ENCODE measurements around the gene LBR.
"Not testable (repeated sequence)": the region's sequence is repeated elsewhere in the genome, so short reads cannot be mapped to it uniquely, and the experiment has no call there.

Gene LBR

DNA sequence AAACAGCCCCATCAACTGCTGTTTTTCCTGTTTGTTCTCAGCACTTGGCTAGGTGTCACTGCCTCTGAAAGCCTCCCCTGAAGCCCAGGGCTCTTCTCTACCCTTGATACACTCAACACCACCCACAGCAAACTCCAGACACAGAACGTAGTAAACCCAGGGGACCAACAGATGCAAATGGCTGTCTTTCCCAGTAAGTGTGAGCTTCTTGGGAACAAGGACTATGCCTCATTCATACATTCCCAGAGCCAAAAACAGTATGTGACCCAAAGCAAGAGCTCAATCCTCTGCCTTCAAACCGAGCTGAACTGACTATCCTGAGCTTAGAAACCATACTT, 4.4 kb downstream of the LBR start:
- DNase-seq (ENCODE audit: low read depth in 1 of 2, low spot score in 1 of 2), result no peak

DNA sequence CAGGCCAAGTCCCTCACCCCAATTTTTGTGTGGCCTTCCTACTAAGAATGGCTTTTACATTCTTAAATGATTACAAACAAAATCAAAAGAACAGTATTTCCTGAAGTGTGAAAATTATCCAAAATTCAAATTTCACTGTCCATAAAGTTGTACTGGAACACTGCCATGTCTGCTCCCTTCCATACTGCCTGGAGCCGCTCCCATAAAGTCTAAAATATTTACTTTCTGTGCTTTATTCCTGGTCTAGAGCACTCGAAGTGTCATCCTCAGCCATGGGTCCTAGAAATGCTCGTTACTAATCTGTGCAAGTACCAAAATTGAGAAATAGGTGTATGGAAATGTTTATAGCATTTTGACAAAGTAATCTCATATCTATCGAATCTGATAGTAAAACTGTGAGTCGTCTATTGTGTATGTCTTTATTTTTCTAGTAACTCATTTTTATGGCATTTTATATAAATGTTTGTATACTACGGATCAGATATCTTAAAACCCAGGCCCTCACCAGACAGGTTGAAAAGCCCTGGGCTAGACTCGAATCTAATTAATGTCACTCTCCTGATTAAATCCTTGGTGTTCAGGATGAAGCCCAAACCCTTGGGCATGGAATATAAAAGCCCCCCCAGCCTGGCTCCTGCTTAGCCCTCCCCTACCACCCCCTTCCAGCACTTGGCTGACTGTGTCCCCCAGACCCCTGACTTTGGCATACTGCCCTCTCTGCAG, 4.9 kb downstream of the LBR start:
- DNase-seq (ENCODE audit: low read depth in 1 of 2, low spot score in 1 of 2), result no peak

DNA sequence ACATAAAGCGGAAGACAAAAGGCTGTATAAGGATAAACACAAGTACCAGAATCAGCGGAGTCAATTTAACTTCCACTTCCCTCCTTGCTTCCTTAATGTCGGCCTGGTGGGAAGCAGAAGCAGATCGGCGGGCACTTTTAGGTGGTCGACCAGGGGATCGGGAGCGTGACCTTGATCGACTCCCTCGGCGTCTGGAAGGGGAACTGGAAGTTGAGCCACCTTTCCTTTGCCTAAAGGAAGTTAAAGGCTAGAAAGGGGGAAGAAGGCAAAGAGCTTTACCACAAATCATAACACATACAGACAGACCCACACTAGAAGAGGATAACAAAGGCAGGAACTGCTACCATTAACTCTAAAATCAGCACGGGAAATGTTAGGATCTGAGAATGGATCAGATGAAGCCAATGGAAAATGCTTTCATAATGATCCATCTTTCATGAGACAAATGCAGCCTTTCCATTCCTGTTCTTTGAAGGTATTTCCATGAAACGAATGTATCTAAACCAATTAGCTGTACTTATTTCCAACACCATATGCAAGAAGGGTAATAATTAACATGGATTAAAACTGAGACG, 5.7 kb downstream of the LBR start:
- DNase-seq (ENCODE audit: low read depth in 1 of 2, low spot score in 1 of 2), result no peak

DNA sequence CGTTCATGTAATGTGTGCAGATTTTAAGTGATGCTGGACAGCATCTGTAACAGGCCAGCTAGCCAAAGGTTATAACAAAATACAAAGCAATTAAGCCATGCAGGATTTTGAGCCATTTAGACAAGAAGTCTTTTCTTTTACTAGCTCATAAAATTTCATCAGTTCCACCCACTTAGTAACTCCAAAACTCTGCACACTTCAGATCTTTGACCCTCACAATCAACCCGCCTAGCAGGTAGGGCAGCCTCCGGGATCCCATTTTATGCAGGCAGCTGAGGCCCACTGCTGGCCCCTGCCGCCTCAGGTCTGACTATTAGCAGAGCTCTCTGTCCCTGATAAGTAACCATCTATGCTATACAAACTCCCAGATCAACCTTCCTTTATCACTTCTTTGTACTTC, 9.2 kb downstream of the LBR start:
- no peak for DNase-seq (ENCODE audit: low read depth in 1 of 2, low spot score in 1 of 2)

DNA sequence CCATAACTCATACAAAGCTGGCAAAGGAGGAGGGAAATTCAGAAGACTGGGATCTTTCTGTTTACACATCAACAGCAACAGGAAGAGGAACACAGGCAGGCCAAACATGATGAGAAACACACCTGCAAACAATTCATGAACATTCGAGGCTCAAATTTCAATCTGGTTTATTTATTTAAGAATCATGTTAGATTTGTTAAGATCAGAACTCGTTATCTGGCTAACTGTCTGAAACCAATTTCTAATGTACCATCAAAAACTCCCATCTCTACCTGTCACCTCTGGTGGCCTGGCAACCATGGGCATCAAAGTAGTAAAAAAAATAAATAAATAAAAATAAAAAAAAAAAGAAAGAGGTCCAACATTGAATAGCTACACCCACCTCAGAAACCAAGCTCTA, 9.8 kb downstream of the LBR start:
- DNase-seq (ENCODE audit: low read depth in 1 of 2, low spot score in 1 of 2), result no peak

DNA sequence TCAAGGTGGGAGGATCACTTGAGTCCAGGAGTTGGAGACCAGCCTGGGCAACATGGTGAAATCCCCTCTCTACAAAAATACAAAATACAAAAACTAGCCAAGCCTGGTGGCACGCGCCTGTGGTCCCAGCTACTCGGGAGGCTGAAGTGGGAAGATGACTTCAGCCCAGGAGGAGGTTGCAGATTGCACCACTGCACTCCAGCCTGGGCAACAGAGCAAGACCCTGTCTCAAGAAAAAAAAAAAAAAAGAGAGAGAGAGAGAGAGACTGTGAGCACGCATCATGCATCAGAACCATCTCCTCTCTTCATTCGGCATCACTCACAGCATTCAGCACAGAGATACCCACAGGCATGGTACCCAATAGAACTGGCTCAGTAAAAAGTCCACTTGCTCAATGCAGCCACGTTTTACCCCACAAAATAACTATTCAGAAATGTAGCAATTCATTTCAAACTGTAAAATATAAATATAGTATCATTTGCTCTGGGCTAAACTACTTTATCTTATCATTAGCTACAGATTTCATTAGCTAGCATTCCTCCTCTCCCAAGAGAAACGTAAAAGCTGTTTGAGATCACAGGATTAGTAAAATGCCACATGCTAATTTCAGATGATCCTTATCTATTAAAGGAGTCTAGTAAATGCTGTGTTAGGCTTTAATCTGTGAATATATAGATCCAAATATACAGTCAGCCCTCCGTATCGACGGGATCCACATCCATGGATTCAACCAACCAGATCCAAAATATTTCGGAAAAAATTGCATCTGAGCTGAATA, 11.7 kb downstream of the LBR start:
- no peak for DNase-seq (ENCODE audit: low read depth in 1 of 2, low spot score in 1 of 2)

DNA sequence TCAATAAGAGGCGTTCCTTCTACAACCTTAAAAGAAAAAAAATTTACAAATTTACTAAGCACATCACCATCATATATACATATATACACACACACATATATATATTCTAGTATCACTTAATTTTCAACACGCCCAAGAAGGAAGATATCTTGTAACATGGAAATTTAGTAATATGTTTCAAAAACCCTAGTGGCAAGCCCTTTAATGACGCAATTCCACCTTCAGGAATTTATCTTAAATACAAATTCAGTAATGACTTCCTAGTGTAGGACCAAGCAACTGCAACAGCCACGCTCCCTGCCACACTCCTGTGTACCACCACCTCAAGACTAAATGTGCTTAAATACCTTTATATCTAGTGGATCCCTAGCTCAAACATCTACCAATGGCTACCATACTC, 12.5 kb downstream of the LBR start:
- no peak for DNase-seq (ENCODE audit: low read depth in 1 of 2, low spot score in 1 of 2)

DNA sequence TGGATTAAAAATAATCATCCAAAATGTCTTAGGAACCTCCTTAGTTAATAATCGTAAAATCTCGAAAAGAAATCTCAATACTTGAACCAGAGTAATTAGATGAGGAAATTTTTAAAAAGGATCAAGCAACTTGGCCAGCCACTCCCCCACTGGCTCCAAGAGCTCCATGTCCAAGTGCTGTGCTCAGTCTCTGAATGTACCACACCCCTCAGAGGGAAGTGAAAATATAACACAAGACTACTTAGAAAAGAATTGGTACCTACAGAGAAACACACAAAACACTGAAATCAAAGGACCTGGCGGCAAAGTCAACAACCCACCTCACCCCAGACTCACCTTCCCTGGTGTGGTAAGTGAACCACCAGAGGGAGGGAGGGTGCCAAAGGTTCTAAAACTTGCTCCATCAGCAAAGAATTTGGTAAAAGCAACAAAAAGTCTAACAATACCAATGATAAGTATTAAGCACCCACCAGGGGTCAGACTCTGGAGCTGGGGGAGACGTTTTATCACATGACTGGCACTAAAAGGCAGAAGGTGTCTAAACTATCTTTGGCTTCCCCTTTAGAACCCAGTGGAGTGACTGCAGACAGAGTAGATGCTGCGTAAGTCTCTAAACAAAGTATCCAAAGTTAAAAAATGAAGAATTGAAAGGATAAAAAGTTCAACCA, 14.0 kb downstream of the LBR start:
- DNase-seq (ENCODE audit: low read depth in 1 of 2, low spot score in 1 of 2), result no peak

DNA sequence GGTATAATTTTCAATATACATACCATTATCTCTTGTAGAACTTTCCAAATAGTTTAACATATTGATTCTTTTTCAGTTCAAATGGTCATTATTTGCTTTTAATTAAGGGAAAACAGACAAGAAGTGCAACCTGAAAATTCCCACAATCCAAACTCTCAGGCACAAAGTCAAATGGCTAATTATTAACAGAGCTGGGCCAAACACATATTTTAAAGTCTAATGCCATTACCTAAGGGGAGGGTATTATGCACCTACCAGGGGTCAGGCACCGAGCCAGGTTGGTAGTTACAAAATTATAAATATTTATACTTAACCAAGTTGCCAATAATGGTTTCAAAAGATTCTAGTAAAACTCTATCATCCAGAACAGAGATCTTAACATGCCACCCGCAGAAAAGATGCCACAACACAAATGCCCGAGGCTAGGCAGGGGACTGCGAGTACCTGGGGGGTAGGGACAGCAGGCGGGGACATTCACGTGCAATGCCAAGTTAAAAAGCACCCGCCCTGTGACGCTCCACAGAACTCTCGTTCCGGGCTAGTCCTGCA, 15.0 kb downstream of the LBR start:
- no peak for DNase-seq (ENCODE audit: low read depth in 1 of 2, low spot score in 1 of 2)

DNA sequence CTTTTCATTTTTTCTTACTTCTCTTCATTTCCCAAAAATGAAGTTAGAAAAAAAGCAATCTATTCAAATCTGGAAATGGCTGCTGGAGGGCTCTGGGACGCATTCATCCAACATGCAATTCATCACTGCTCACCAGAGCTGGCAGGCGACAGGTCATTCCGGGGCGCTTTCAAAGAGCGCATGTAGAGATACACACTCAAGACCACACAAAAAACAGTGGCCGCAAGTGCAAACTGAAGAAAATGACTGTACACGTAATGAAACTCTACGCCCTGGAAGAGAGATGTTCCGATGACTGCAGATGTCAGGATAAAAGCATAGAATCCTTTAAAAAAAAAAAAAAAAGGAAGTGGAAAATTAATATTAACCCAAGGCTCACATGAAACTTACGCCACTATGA, 15.5 kb downstream of the LBR start:
- DNase-seq (ENCODE audit: low read depth in 1 of 2, low spot score in 1 of 2), result no peak

DNA sequence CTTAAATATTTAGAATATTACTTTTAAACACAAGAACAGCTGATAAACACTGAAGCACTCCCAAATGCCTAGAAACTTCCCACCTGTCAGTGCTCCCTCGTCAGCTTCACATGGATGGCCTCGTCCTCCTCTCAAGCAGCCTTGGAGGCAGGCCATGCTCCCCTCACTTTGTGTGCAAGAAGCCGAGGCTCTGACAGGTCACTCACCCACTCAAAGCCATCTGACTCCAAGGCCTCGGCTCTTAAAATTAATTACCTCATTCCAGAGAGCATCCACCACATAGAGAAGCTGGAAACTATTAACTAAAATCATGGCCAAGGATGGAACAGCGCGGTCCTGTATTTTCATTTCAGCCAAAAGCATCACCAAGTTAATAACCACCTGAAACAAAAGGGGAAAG, 17.8 kb downstream of the LBR start:
- no peak for DNase-seq (ENCODE audit: low read depth in 1 of 2, low spot score in 1 of 2)

DNA sequence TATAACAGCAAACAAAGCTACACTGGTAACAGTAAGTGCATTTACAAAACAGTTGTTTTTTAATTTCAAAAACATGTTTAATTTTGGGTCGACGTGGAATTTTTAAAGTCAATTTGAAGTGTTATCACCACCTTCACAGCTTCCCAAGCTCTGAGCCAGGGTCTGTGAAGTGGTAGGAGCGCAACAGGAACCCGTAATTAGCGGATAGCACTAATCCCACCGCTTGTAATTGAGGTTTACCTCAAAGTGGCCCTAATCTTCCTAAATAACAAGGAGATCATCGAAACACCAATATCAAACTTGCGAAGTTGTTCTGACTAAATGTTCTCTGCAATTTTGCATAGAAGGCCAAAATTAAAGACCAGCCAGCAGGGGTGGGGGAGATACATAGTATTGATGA, 18.8 kb downstream of the LBR start:
- DNase-seq (ENCODE audit: low read depth in 1 of 2, low spot score in 1 of 2), result no peak

DNA sequence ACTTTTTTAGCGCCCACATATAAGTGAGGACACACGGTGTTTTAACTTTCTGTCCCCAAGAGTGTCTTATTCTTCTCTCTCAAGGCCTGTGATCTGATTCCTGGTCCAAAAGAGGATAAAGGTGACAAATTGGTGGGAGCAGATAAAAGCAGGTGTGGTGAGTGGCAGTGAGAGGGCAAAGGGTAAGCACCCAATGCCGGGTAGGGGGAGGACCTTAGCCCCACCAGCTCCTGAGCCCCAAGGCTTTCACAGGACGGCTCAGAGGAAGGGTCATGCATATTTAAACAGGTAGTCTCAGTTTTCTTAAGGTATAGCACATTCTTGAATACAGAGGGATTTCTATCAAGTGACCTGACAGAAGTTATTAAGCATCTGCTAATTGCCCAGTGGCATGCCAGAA, 19.6 kb downstream of the LBR start:
- DNase-seq (ENCODE audit: low read depth in 1 of 2, low spot score in 1 of 2), result no peak

DNA sequence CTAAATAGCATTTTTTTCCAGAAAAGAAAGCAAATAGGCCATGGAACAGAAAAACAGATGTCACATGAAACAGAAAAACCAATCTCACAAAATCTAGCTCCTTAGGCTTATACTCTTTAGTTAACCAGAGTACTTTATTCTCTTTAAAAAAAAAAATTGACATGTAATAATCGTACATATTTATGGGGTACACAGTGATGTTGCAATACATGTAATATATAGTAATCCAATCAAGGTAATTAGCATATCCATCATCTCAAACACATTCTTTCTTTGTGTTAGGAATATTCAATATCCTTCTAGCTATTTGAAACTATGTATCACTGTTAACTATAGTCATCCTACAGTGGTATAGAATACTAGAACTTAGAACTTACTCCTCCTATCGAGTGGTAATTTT, 20.1 kb downstream of the LBR start:
- DNase-seq (ENCODE audit: low read depth in 1 of 2, low spot score in 1 of 2), result no peak

DNA sequence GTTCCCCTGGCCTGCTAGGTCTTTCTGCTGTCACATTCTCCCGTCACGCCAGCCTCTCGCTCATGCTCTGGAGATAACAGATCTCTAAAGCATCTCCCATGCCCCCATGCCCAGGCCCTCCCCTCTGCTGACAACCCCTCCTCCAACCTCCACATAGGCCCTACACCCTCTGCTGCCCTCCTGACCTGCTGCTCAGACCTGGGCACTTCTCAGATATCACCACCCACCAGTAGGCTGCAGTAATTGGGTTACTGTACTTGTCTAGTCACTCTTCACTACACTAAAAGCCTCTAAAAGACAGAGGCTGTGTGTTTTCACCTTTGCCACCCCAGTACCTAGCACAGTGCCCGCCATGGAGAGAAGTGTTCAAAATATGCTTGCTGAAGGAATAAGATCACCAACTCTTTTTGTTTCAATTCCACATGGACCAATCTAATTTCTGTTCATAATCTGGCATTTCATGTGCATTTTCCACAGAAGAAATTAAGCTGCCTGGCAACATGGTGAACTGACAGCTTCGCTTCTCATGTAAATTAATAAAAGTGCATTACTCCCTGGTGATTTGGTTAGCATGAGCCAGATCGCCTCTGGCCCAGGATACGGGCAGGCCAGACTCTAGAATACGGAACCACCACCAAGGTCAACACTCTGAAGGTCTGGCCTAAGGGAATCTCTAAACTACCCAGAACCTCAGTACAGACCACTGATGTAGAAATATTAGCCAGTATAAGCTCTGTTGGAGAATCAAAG, 20.7 kb downstream of the LBR start:
- no peak for DNase-seq (ENCODE audit: low read depth in 1 of 2, low spot score in 1 of 2)

DNA sequence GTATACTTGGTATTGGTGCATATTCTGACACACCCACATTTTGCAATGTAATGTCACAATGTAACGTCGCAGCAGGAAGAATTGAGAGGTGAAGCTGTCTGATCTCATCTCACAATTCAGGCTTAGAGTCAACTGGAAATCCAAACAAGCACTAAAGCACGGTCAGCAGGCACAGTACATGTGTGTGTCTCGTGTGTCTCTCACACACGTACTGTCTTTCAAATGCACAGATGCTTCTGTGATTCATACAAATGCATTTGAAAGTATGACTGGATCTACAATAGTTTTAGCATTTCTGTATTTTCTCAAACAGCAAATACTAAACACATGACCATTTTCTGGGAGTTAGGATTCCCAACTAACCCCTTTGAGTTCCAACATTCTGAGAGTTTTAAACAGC, 26.9 kb downstream of the LBR start:
- no peak for DNase-seq (ENCODE audit: low read depth in 1 of 2, low spot score in 1 of 2)

DNA sequence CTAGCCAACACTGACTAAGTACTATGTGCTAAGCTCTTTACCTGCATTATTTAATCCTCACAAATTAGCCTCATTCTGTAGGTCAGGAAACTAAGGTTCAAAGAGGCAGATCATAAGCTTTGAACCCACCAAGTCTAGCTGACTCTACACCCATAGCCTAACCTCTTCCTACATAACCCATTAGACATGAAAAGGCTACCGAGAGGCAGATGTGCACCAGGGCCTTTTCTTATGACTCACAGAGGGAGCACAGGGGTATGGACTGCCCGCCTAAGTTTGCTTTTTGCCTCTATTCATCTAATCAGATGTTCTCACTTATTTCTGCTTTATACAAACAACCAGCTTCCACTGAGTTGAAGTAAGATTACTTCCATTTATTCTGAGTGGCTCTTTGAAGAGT, 31.5 kb downstream of the LBR start:
- no peak for DNase-seq (ENCODE audit: low read depth in 1 of 2, low spot score in 1 of 2)

DNA sequence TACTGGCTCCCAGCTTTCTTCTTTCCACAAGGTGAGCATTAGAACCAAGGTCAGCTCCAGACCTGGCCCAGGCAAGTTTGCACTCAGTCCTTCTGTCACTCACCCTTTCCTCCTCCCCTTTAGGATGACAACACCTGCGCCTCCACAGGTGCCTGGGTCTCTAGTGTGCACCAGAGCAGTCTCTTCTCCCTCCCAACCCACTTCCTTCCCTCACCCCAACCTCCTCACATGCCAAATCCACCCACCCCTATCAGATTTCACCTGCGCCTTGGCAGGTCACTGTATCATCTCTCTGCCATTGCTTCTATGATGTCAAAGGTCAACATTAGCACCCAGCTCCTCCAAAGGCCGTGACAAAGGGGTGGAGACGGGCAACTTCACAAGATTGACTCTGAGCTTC, 38.0 kb downstream of the LBR start:
- no peak for DNase-seq (ENCODE audit: low read depth in 1 of 2, low spot score in 1 of 2)

DNA sequence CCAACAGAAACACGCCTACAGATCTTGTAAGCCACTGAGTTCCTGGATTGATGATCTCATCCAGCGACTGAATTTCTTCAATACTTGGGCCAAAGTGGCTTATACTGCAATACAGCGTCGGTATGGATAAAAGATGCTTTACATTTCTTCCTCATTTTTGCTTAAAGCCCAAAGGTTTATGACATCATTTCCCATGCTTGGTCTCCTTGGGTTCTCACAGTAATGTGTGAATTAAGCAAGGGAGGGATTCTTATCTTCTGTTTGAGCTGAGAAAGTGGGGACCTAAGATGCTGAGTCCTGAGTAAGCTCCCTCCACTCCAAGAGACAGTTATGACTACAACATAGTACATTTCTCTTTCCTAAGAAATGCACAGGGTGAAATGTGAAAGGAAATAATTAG, 39.5 kb downstream of the LBR start:
- DNase-seq (ENCODE audit: low read depth in 1 of 2, low spot score in 1 of 2), result no peak

DNA sequence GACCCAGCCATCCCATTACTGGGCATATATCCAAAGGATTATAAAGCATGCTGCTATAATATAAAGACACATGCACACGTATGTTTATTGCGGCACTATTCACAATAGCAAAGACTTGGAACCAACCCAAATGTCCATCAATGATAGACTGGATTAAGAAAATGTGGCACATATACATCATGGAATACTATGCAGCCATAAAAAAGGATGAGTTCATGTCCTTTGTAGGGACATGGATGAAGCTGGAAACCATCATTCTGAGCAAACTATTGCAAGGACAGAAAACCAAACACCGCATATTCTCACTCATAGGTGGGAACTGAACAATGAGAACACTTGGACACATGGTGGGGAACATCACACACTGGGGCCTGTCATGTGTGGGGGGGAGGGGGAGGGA, 41.0 kb downstream of the LBR start:
- DNase-seq (ENCODE audit: low read depth in 1 of 2, low spot score in 1 of 2), result not testable (repeated sequence)

DNA sequence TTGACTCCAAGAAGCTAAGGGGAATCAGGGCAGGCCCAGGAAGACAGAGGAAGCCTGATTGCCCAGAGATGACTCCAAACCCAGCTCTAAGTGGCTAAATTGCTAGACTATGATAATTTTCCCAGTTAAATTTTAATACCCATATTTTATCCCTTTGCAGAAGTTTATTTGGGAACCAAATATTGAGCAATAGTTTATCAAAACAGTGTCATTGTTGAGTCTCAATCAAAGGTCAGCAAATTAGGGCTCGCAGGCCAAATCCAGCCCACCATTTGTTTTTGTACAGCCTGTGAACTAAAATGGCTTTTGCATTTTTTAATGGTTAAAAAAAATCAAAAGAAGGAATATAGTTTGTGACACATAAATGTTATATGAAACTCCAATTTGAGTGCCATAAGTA, 47.1 kb downstream of the LBR start:
- DNase-seq (ENCODE audit: low read depth in 1 of 2, low spot score in 1 of 2), result no peak
